Ecto neural progenitor cell (in vitro differentiated cells): Measurements from ENCODE around the gene TCN1.
"Not testable (repeated sequence)": the region's sequence is repeated elsewhere in the genome, so short reads cannot be mapped to it uniquely, and the experiment has no call there.

Experiments
- DNase-seq: peaks from one replicate; pipeline ENCODE4 v3.0.0-alpha.2; 2018; ENCODE audit warnings: low spot score

The TCN1 gene

DNA sequence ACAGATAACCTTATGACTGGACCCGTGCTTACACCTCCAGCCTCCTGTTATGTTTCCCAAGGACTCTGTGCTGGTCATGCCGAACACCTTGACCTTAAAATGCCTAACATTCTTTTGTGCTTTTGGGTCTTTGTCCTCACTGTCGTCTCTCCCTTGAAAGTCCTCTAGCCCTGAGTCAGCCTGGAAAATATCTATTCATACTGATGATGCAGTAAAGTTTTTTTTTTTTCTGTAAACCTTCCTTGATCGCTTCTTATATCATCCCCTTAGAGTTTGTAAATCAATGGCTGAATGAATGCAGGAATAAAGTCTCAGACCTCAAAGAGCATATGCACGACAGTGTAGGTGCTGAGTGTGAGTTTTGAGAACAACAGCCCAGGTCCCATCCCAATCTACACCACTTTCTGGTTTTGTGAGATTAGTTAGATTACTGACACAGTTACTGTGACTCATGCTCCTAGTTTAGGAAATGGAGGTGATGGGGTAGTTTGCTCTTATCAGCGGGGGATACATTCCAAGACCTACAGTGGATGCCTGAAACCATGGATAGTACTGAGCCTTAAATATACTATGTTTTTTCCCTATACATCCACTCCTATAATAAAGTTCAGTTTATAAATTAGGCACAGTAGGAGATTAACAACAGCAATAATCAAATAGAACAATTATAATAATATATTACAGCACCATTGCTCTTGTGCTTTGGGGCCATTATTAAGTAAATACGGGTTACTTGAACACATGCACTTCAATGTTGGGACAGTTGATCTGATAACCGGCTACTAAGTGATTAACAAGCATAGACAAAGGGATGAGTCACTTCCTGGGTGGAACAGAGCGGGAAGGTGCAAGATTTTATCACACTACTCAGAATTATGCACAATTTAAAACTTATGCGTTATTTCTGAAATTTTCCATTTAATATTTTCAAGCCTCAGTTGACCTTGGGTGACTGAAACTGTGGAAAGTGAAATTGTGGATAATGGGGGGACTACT lies 8.6 kb downstream of the TCN1 start:
- DNase-seq, result no peak

GRCh38 chr11:59854871-59855270 lies 11.4 kb downstream of the TCN1 start:
- DNase-seq, result no peak

GRCh38 chr11:59851416-59851815 lies 14.9 kb downstream of the TCN1 start:
- not testable (repeated sequence) for DNase-seq

- not testable (repeated sequence) for DNase-seq
Observed at GRCh38 chr11:59849551-59849950, 16.7 kb downstream of the TCN1 start.

- no peak for DNase-seq
Observed at GRCh38 chr11:59849129-59849528, 17.2 kb downstream of the TCN1 start.

- DNase-seq, result not testable (repeated sequence)
Observed at GRCh38 chr11:59848439-59848838, 17.8 kb downstream of the TCN1 start.

- DNase-seq, result no peak
Observed at GRCh38 chr11:59847626-59848025, 18.7 kb downstream of the TCN1 start.

GRCh38 chr11:59846556-59846955 lies 19.7 kb downstream of the TCN1 start:
- no peak for DNase-seq

DNA sequence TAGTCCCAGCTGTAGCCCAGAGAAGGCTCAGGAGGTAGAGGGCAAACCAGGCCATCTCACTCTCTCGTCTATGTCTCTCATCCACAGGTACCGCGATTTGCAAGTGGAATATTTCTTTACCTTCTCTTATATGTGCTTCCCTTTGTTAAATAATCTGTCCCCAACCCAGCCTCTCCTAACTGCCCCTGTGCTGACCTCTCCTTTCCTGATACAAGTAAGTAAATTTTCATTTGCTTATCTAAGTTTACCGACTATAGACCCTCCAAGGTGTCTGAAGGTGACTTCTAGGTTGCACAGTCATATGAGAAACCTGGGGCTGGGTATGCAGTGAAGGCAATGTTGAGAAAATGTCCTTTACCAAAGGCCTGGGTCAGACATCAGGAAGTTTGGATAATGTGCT lies 20.9 kb downstream of the TCN1 start, which contains the start of gene CBLIF:
Gene CBLIF (minus strand): TSS at position 101 of the 400 bp plus-strand sequence. CDS start 46 bp downstream, at position 55.
- DNase-seq, result no peak

GRCh38 chr11:59842316-59842715 lies 24.0 kb downstream of the TCN1 start:
- DNase-seq, result no peak

DNA sequence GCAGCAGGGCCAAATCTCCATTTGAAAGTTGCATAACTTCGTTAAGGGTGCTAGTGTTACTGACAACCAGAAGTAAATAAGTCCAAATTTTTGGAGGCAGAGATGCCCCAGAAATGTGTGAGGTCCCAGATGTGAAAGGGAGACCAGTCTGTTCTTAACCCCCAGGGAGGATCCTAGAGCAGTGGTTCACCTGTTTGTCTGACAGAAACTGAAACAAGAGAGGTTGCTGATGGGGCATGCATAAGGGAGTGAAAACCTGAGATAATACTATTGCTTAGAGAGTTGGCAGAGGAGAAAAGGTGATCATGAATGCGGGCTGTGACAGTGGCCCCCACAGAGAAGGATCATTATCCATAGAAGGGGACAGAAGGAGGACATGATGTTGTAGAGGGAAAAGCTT lies 24.8 kb downstream of the TCN1 start:
- DNase-seq, result no peak

GRCh38 chr11:59839615-59840014 lies 26.7 kb downstream of the TCN1 start:
- DNase-seq, result no peak

- no peak for DNase-seq
Observed at GRCh38 chr11:59833602-59834001, 32.7 kb downstream of the TCN1 start.

GRCh38 chr11:59829358-59829757 lies 36.9 kb downstream of the TCN1 start:
- DNase-seq, result no peak

DNA sequence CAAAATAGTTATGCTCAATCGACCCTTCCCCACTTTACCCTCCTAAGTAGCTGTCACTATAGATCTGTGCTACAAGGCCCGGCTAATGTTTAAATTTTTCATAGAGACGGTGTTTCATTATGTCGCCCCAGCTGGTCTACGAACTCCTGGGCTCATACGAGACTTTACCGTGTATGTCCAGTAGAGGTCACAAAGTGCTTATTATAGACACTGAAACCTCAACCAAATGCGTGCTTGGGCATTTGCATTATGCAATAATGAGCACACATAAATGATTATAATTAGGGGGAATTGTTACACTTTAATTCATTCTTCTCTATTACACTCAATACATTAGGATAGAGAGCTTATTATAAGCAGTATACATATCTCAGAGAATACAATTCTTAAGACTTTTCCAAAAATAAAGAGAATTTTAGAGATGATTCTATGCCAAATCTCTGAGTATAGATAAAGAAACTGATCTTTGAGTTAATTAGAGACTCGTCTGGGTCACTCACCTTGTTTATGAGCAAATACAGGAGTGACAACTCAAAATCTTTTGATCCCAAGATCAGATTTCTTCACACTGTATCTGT lies 43.2 kb downstream of the TCN1 start:
- no peak for DNase-seq

DNA sequence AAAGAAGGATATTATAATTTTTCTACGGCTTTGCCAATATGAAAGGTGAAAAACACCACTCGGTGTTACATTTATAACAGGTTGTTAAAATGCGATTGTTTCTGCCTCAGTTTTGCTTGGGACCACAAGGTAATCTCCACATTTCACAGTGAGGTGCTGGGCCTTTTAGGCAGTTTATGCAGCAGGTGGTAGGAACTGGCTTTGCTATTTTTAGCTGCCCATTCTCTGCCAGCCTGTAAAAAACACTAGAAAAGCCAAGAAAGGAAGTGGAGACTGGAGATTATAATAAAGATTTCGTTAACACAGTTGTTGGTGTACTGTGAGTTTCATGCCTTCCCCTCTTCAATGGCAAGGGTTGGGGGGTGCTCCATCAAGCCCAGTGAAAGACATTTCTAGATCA lies 47.7 kb downstream of the TCN1 start:
- DNase-seq, result no peak

- not testable (repeated sequence) for DNase-seq
Observed at GRCh38 chr11:59816434-59816833, 49.9 kb downstream of the TCN1 start.

DNA sequence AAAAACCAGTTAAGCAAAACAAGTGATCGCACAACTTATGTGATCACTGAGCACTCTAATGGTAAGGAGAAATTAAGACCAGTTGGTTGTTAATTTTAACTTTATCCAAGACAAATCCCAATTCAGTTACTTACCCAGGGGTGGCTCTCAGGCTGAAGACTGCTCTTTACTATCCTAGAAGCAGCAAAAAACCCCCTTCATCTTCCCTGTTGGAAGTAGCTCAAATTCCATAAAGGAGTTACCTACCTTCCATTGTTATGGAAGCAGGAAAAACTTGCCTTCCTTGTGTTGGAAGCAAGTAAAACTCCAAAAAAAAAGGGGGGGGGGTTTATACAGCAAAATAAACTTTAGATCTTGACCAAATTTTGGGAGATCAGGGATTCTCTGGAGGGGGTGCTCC lies 50.5 kb downstream of the TCN1 start:
- DNase-seq, result no peak

GRCh38 chr11:59814021-59814420 lies 52.3 kb downstream of the TCN1 start:
- no peak for DNase-seq

DNA sequence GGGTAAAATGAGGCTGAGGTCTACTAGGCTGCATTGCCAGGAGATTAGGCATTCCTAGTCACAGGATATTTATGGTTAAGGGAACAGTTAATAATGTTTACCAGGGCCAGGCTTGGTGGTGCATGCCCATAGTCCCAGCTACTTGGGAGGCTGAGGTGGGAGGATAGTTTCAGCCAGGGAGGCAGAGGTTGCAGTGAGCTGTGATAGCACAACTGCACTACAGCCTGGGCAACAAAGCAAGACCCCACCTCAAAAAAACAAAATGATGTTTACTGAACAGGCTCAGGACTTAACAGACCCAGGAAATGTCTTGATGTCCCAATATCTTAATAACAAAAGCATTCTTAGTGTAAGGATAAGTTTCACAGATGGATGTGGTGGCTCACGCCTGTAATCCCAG lies 52.9 kb downstream of the TCN1 start:
- no peak for DNase-seq

DNA sequence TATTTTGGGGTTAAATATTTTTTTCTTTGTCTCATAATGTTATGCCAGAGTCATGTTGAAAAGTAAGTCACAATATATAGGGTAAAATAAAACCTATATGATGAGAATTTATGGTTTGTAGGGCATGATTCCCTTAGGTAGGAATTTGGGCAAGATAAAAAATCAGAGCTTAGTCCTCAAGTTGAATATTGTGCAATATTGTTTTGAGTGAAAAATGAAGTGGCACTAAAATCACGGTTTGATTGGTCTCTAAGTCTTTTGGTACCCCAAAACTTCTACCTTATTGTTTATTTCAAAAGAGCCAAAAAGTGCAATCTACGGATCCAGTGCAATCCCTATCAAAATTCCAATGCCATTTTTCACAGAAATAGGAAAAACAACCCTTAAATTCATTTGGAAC lies 54.1 kb downstream of the TCN1 start:
- no peak for DNase-seq

DNA sequence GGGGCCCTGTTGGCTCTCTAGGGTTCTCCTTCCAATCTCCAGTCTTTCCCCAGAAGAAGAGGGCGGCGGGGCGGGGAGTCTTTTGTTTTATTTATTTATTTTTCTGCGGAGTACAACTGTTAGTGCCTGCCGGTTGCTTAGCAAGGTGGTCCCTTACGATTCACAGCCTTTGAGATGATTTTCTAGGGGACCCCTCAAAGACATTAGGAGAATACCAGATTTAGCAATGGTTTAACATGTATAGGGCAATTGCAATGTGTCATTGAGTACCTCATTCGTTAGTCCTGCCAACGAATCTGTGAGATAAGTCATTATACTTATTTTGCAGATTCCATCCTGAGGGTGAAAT lies 55.4 kb downstream of the TCN1 start:
- no peak for DNase-seq

GRCh38 chr11:59810189-59810910 lies 55.9 kb downstream of the TCN1 start, which contains the start of gene MRPL16:
MRPL16 (minus strand) TSS chr11:59810778; CDS start chr11:59810658, 120 bp downstream.
- peak; percentile 92 for DNase-seq
